Activated naive CD4-positive, alpha-beta T cell treated with anti-CD3 and anti-CD28 coated beads, Interleukin-2, amount 10 ng/mL, durations not matched to agents 5 hours and 36 hours (primary cell): ENCODE measurements around the gene CMTM6. TPM values are rescaled to one million over a fixed set of nuclear protein-coding genes. Genes with fewer than 3 reads are reported as not detected.

ENCODE experiments used
- microRNA-seq: library from miRNA; unstranded; fragments of <30 nt; microRNA quantifications from one replicate; pipeline ENCODE4 v1.2.0, GENCODE V29; 2022; ENCODE audit warnings: borderline microRNAs expressed, borderline replicate concordance
- total RNA-seq, 2 experiments: library from RNA; stranded (reverse); gene quantifications; one replicate each; pipeline ENCODE4 v1.2.3, GENCODE V29; 2021

CMTM6 gene, protein sequence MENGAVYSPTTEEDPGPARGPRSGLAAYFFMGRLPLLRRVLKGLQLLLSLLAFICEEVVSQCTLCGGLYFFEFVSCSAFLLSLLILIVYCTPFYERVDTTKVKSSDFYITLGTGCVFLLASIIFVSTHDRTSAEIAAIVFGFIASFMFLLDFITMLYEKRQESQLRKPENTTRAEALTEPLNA
- total RNA-seq: 10 to 100 TPM; 47.1 to 47.5 TPM

DNA sequence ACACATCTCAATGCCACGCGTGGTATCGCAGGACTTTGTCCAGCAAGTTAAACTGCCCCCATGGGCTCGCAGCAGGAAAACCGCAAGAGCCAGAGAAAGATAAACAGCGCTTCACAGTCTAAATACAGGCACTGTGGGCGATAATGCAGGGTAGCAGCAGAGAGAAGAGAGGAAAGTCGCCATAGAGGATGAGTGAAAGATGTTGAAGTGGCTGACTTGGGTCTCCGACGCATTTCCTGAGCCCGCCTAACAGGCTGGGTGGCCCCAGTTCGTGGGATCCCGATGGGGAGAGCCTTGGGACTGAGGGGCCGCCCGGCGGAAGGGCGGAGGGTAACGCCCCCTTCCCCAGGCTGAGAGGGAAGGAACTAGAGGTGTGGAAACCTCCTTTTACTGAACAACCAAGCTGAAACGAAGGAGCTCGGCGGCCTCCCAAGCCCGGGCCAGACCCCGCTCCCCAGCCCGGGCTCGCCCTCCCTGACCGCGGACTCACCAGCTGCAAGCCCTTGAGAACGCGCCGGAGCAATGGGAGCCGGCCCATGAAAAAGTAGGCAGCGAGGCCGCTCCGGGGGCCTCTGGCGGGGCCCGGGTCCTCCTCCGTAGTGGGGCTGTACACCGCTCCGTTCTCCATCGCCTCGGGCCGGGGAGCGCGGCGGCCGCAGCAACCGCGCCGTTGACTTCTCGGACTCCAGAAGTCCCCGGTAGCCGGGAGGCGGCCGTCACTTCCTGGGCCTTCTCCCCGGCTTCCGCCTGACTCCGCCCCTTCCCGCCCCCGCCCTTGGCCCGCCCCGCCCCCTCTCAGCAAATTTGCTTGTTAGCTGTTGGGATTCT, at the start of gene CMTM6:
CMTM6 (minus strand) TSS at position 735 of the 828 bp plus-strand sequence; CDS start at position 628, 107 bp downstream.

Small RNAs within 50 kb of the gene (microRNA-seq; reads per million reads assigned to microRNA genes)
- not detected for gene MIR548AY

Other genes with a start within 250 kb of the CMTM6 start
- gene CMTM7, start 111.0 kb downstream of the CMTM6 start, total RNA-seq: 10 to 100 TPM; 44.8 TPM
- 10 to 100 TPM; 24.3 to 25.7 TPM for gene DYNC1LI1, start 68.0 kb upstream of the CMTM6 start, total RNA-seq
- gene CNOT10, start 182.3 kb upstream of the CMTM6 start, total RNA-seq: 10 to 100 TPM; 52.5 to 53.5 TPM